Measurements from ENCODE around the gene PARD3B.

PARD3B gene

GRCh38 chr2:204909791-204910190, 364.5 kb downstream of the PARD3B start:
- DNase-seq (ENCODE audit: low read depth in 1 of 2, low spot score in 1 of 2) = no peak
- Histone ChIP-seq H3K4me3 (replicated peaks; ENCODE audit: insufficient read depth, low read length) (no peak overlapping the region), H3K27me3 (ENCODE audit: insufficient read depth, poor library complexity, severe bottlenecking) (no peaks in the 10 kb centered on the region), H3K27ac (replicated peaks) (no peak overlapping the region)
- TF ChIP-seq SPI1 (IDR thresholded peaks at IDR 0.05; ENCODE audit: borderline replicate concordance, low read depth) (no peak), REST (IDR thresholded peaks at IDR 0.05; ENCODE audit: insufficient replicate concordance, low read depth) (no peak)

GRCh38 chr2:204913312-204913711, 368.0 kb downstream of the PARD3B start:
- Histone ChIP-seq H3K27me3 (ENCODE audit: insufficient read depth, poor library complexity, severe bottlenecking) (no peaks in the 10 kb centered on the region), H3K4me3 (replicated peaks; ENCODE audit: insufficient read depth, low read length) (no peak overlapping the region), H3K27ac (replicated peaks) (no peak overlapping the region)
- no peak for DNase-seq (ENCODE audit: low read depth in 1 of 2, low spot score in 1 of 2)
- TF ChIP-seq POLR2AphosphoS5 (IDR thresholded peaks at IDR 0.05; ENCODE audit: low read depth) (no peak), GABPA (IDR thresholded peaks at IDR 0.05; ENCODE audit: low read depth) (no peak), REST (IDR thresholded peaks at IDR 0.05; ENCODE audit: insufficient replicate concordance, low read depth) (no peak), SPI1 (IDR thresholded peaks at IDR 0.05; ENCODE audit: borderline replicate concordance, low read depth) (no peak), CTCF (IDR thresholded peaks at IDR 0.05; ENCODE audit: insufficient read depth, low read length) (no peak)

GRCh38 chr2:204913854-204914464, 368.7 kb downstream of the PARD3B start:
- TF ChIP-seq CTCF (IDR thresholded peaks at IDR 0.05; ENCODE audit: insufficient read depth, low read length) = no peak
- no peak for TF ChIP-seq SPI1 (IDR thresholded peaks at IDR 0.05; ENCODE audit: borderline replicate concordance, low read depth)
- no peak for TF ChIP-seq GABPA (IDR thresholded peaks at IDR 0.05; ENCODE audit: low read depth)
- no peak for TF ChIP-seq POLR2AphosphoS5 (IDR thresholded peaks at IDR 0.05; ENCODE audit: low read depth)
- no peak for TF ChIP-seq REST (IDR thresholded peaks at IDR 0.05; ENCODE audit: insufficient replicate concordance, low read depth)
- no peak overlapping the region for H3K27ac ChIP-seq (replicated peaks)
- H3K27me3 ChIP-seq (ENCODE audit: insufficient read depth, poor library complexity, severe bottlenecking) = no peaks in the 10 kb centered on the region
- H3K4me3 ChIP-seq (replicated peaks; ENCODE audit: insufficient read depth, low read length) = no peak overlapping the region
- DNase-seq (ENCODE audit: low read depth in 1 of 2, low spot score in 1 of 2) = no peak
